Measurements from ENCODE around the gene MTA2.
"Not testable (repeated sequence)": the region's sequence is repeated elsewhere in the genome, so short reads cannot be mapped to it uniquely, and the experiment has no call there.

Gene MTA2

GRCh38 chr11:62621567-62622470 is 20.2 kb upstream of the MTA2 start, which contains the start of gene B3GAT3:
Gene B3GAT3 (minus strand): TSS chr11:62621986. CDS start chr11:62621947, 39 bp downstream.
- Mint-ChIP-seq H3K27me3 (no peaks in the 10 kb centered on the region), H3K4me1 (peaks cover 16% of the 10 kb centered on the region), H3K4me3 (peak within 1 kb of the TSS; percentile 93), H3K9me3 (no peaks in the 10 kb centered on the region), H3K36me3 (peaks cover 24% of the 10 kb centered on the region), H3K27ac (peak within 1 kb of the TSS; percentile 90)
- peak; percentile 99 for ATAC-seq

- Mint-ChIP-seq H3K4me3 (peak overlapping the region; percentile 93), H3K9me3 (no peaks in the 10 kb centered on the region), H3K36me3 (peaks cover 24% of the 10 kb centered on the region), H3K27ac (peak overlapping the region; percentile 90), H3K4me1 (peaks cover 16% of the 10 kb centered on the region), H3K27me3 (no peaks in the 10 kb centered on the region)
- no peak for ATAC-seq
These were observed 19.4 kb upstream of the MTA2 start for GRCh38 chr11:62621027-62621566.

GRCh38 chr11:62616957-62617356 is 15.3 kb upstream of the MTA2 start:
- H3K4me1 Mint-ChIP-seq, result peaks cover 17% of the 10 kb centered on the region
- not testable (repeated sequence) for H3K9me3 Mint-ChIP-seq, H3K4me3 Mint-ChIP-seq, ATAC-seq, H3K27me3 Mint-ChIP-seq
- peaks cover 22% of the 10 kb centered on the region for H3K36me3 Mint-ChIP-seq
- peak overlapping the region; percentile 51 for H3K27ac Mint-ChIP-seq

- Mint-ChIP-seq H3K27ac (no peak overlapping the region), H3K36me3 (peaks cover 22% of the 10 kb centered on the region), H3K4me1 (peaks cover 21% of the 10 kb centered on the region), H3K27me3 (no peaks in the 10 kb centered on the region), H3K4me3 (no peak overlapping the region), H3K9me3 (no peaks in the 10 kb centered on the region)
- no peak for ATAC-seq
These were observed 13.9 kb upstream of the MTA2 start for GRCh38 chr11:62615521-62615920.

GRCh38 chr11:62614275-62614674 is 12.6 kb upstream of the MTA2 start:
- Mint-ChIP-seq H3K9me3 (no peaks in the 10 kb centered on the region), H3K27ac (peak overlapping the region; percentile 94), H3K4me1 (peaks cover 23% of the 10 kb centered on the region), H3K4me3 (no peak overlapping the region), H3K27me3 (no peaks in the 10 kb centered on the region), H3K36me3 (peaks cover 25% of the 10 kb centered on the region)
- no peak for ATAC-seq

GRCh38 chr11:62613291-62613778 is 11.7 kb upstream of the MTA2 start:
- H3K9me3 Mint-ChIP-seq, result no peaks in the 10 kb centered on the region
- H3K4me3 Mint-ChIP-seq, result peak overlapping the region; percentile 66
- H3K27ac Mint-ChIP-seq, result peak overlapping the region; percentile 94
- no peak for ATAC-seq
- no peaks in the 10 kb centered on the region for H3K27me3 Mint-ChIP-seq
- H3K36me3 Mint-ChIP-seq, result peaks cover 33% of the 10 kb centered on the region
- peaks cover 31% of the 10 kb centered on the region for H3K4me1 Mint-ChIP-seq

- Mint-ChIP-seq H3K27me3 (no peaks in the 10 kb centered on the region), H3K4me1 (peaks cover 38% of the 10 kb centered on the region), H3K4me3 (peak within 1 kb of the TSS; percentile 97), H3K27ac (peak within 1 kb of the TSS; percentile 94), H3K9me3 (no peaks in the 10 kb centered on the region), H3K36me3 (peaks cover 40% of the 10 kb centered on the region)
- ATAC-seq, result peak; percentile 88
These were observed 11.0 kb upstream of the MTA2 start, which contains the start of the genes EML3 and ROM1 for GRCh38 chr11:62612366-62613290. Gene EML3 (minus strand): TSS chr11:62612775. CDS start chr11:62612457, 318 bp downstream. Gene ROM1 (plus strand): TSS chr11:62613257. CDS start chr11:62613282, 25 bp downstream.

- H3K4me1 Mint-ChIP-seq, result peaks cover 42% of the 10 kb centered on the region
- H3K9me3 Mint-ChIP-seq, result no peaks in the 10 kb centered on the region
- peak overlapping the region; percentile 97 for H3K4me3 Mint-ChIP-seq
- H3K27ac Mint-ChIP-seq, result peak overlapping the region; percentile 94
- peak; percentile 58 for ATAC-seq
- no peaks in the 10 kb centered on the region for H3K27me3 Mint-ChIP-seq
- peaks cover 39% of the 10 kb centered on the region for H3K36me3 Mint-ChIP-seq
These were observed 10.2 kb upstream of the MTA2 start for GRCh38 chr11:62611705-62612365.

- H3K27ac Mint-ChIP-seq, result peak overlapping the region; percentile 94
- H3K4me1 Mint-ChIP-seq, result peaks cover 42% of the 10 kb centered on the region
- ATAC-seq, result no peak
- no peaks in the 10 kb centered on the region for H3K9me3 Mint-ChIP-seq
- peak overlapping the region; percentile 97 for H3K4me3 Mint-ChIP-seq
- H3K36me3 Mint-ChIP-seq, result peaks cover 38% of the 10 kb centered on the region
- no peaks in the 10 kb centered on the region for H3K27me3 Mint-ChIP-seq
These were observed 9.4 kb upstream of the MTA2 start for GRCh38 chr11:62610814-62611704.

GRCh38 chr11:62610403-62610802 is 8.7 kb upstream of the MTA2 start:
- ATAC-seq, result no peak
- peak overlapping the region; percentile 94 for H3K27ac Mint-ChIP-seq
- H3K4me3 Mint-ChIP-seq, result peak overlapping the region; percentile 97
- no peaks in the 10 kb centered on the region for H3K9me3 Mint-ChIP-seq
- H3K27me3 Mint-ChIP-seq, result no peaks in the 10 kb centered on the region
- H3K36me3 Mint-ChIP-seq, result peaks cover 44% of the 10 kb centered on the region
- H3K4me1 Mint-ChIP-seq, result peaks cover 42% of the 10 kb centered on the region

- ATAC-seq, result no peak
- Mint-ChIP-seq H3K9me3 (no peaks in the 10 kb centered on the region), H3K27ac (no peak overlapping the region), H3K4me1 (peaks cover 54% of the 10 kb centered on the region), H3K36me3 (peaks cover 50% of the 10 kb centered on the region), H3K27me3 (no peaks in the 10 kb centered on the region), H3K4me3 (no peak overlapping the region)
These were observed 7.1 kb upstream of the MTA2 start for GRCh38 chr11:62608776-62609175.

- peaks cover 59% of the 10 kb centered on the region for H3K36me3 Mint-ChIP-seq
- H3K27ac Mint-ChIP-seq, result peak overlapping the region; percentile 27
- ATAC-seq, result no peak
- H3K4me3 Mint-ChIP-seq, result no peak overlapping the region
- H3K4me1 Mint-ChIP-seq, result peaks cover 62% of the 10 kb centered on the region
- H3K27me3 Mint-ChIP-seq, result no peaks in the 10 kb centered on the region
- no peaks in the 10 kb centered on the region for H3K9me3 Mint-ChIP-seq
These were observed 6.0 kb upstream of the MTA2 start for GRCh38 chr11:62607714-62608113.

GRCh38 chr11:62605902-62606301 is 4.2 kb upstream of the MTA2 start:
- no peak for ATAC-seq
- no peak overlapping the region for H3K27ac Mint-ChIP-seq
- no peak overlapping the region for H3K4me3 Mint-ChIP-seq
- no peaks in the 10 kb centered on the region for H3K9me3 Mint-ChIP-seq
- H3K4me1 Mint-ChIP-seq, result peaks cover 57% of the 10 kb centered on the region
- H3K27me3 Mint-ChIP-seq, result no peaks in the 10 kb centered on the region
- peaks cover 65% of the 10 kb centered on the region for H3K36me3 Mint-ChIP-seq
